GM21717 (cell line): ENCODE data around the gene HPS1.

Experiments used
- ATAC-seq: cut with Tn5 transposase; IDR thresholded peaks from one replicate; pipeline ENCODE4 v1.9.1; 2021; ENCODE audit warnings: mild to moderate bottlenecking, moderate library complexity; ENCODE audit not compliant: unreplicated experiment

HPS1 gene

DNA sequence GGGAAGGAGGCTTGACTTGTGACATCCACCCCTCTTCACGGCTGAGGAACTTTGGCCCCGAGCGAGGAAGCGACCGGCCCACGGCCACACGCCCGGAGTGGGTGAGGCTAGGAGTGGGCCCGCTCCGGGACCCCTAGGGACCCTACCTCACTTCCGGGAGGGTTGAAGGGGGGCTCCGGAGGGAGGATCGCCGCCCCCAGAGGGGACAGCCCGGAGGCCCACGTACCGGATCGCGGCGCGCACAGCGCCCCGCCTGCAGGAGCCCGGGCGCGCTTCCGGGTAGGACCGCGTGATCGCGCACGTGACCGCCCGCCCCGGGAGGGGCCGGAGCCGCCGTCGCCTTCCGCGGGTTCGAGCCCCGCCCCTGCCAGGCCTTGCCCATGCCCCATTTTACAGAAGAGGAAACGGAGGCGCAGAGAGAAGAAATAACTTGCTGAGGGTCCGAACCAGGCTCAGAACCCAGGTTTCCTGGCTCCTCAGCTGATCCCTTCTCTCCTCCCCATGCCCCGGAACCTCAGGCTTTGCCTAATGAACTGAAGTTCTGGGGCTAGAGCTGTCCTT is at the start of gene HPS1:
HPS1 (minus strand) TSS at position 275 of the 561 bp plus-strand sequence. CDS start 3,695 bp downstream, outside the sequence.
- ATAC-seq, result peak; percentile 86

DNA sequence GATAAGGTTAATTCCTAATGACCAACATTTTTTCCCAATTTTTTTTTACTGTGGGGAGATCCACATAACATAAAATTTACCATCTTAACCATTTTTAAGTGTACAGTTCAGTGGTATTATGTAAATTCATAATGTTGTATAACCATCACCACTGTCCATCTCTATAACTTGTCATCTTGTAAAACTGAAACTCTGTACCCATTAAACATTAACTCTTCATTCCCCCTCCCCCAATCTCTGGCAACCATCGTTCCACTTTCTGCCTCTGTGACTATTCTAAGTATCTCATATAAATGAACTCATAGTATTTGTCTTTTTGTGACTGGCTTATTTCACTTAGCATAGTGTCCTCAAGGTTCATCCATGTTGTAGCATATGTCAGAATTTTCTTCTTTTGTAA is 46.0 kb upstream of the HPS1 start:
- ATAC-seq, result no peak

DNA sequence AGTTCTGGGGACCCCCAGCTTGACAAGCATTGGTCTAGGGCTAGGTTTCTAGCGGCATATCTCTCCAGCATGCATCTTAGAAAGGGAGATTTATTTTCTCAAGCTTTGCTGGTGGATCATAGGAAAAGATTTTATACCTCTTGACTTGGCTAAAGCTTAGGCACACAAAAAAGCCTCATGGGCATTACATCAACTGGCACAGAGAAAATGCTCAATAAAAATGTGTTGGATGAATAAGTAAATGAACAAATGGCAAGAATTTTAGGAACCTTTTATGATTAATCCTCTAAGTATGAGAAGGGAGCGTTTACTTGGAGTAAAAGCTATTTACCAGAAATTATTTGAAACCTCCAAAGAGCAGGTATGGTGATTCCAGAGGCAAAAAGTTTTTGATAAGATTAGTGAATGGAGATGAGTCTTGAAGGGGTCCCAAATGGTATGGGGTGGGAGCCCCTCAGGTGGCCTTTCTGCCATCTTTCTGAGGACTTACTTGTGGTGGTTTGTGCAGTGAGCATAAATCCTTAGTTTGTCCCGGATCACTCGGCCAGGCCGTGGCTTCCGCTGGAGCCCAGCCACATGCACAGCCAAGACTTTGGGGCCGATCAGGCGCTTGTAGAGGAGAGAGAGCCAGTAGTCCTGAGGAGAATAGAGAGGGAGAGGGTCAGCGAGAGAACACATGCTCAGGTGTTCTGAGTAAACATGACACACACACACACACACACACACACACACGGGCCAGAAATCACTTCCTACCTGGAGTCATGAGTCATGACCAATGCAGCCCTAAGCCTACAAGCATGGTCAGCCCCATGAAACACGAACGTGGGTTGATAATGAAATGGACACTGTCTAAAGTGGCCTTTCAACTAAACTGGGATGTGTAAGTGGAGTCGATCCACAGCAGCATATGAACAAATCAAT is 43.1 kb upstream of the HPS1 start:
- ATAC-seq, result no peak

GRCh38 chr10:98488669-98489430 is 42.1 kb upstream of the HPS1 start:
- ATAC-seq, result no peak

DNA sequence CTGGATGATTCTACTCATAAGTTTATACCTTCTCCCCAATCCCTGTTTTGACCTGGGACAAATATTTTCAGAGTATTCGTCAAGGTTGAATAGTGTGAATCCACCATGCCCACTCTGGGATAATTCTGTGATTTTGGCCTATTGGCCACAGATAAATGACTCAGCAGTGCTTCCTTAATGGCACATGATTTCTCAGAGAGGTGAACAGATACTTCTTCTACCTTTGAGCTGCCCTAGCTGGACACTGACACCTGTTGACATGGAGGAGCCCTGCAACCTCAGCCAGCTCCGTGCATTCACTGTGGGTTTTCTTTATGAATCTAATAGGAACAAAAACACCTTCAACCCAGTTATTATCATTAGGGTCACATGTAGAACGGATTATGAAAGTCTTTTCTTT is 40.9 kb upstream of the HPS1 start:
- ATAC-seq, result no peak

GRCh38 chr10:98486421-98486820 is 39.7 kb upstream of the HPS1 start:
- no peak for ATAC-seq

DNA sequence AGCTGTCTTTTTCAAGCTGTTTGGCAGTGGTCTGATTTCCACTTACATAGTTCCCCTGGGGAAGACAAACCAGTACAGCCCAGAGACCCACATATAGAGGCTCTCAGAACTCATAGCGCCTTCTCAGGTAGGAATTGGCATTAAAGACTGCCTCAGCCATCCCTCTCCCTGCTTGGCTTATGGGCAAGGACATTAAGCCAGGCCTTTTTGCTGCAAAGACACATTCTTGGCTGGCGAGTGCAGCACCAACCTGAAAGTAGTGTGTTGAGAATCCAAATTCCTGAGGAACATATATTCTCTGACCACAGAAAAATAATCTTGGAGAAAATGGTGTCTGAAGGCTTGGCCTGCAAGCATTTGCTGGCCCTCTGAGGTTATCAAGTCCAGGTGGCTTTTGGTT is 39.2 kb upstream of the HPS1 start:
- no peak for ATAC-seq

DNA sequence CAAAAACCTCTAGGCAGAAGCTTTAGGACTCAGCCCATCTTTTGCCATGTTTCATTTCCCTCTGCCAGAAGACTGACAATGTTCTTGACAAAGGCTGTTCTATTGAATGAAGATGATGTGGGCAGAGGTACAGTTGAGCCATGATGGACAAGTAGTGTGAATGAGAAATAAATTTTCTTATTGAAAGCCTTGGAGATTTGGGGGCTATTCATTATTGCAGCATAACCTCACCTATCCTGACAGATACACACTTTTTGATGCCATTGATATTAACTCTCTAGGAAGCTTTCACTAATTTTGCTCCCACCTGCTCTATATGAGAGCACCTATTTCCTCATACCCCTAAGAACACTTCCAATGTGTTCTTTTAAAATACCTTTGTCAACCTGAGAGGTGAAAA is 36.9 kb upstream of the HPS1 start:
- ATAC-seq, result no peak

- no peak for ATAC-seq
Observed at GRCh38 chr10:98482096-98482495, 35.4 kb upstream of the HPS1 start.

GRCh38 chr10:98481404-98481945 is 34.7 kb upstream of the HPS1 start:
- ATAC-seq, result no peak

DNA sequence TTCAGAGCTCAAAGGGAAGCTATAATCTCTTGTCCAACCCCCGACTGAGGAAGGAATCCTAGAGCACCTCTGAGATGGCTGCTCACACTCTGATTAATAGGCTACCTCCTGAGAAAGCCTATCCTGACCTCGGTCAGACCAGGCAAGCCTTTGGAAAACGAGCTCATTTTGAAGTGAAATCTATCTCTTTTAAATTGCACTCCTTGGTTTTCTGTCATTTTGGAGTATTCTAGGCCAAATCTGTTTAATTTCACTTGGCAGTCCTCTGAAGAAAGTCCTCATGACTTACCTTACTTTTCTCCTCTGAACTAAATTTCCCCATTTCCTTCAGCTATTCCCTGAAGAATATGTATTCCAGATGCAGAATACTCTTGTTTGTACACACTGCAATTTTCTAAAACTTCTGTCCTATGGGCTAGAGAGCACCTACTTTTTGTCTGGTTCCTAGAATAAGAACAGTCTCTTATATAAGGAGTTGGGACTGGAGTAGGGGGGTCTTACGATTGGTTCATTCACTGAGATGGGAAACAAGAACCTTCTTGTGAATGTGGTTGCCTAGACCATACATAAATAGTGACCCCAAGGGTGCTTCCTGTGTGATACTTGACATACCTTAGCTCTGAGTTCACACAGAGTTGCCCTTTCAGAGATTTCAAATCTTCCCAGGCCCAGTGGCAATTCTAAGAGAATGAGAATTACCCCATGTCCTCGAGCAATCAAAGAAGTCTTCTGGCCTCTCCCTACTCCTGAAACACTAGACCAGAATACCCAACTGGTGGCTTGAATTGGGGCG is 31.9 kb upstream of the HPS1 start:
- ATAC-seq, result no peak

DNA sequence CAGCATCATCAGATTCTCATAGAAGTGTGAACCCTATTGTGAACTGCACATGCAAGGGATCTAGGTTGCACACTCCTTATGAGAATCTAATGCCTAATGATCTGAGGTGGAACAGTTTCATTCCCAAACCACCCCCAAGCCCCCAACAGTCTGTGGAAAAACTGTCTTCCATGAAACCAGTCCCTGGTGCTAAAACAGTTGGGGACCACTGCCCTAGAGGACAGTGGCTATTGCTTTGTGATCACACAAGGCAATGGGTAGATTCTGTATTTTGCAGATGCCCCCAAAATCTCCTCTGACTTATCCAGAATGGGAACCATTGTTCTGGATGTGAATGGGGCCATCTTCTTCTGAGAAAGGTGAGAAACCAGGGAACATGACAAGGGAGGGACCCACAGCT is 31.1 kb upstream of the HPS1 start:
- ATAC-seq, result no peak

- ATAC-seq, result no peak
Observed at GRCh38 chr10:98474628-98475027, 27.9 kb upstream of the HPS1 start.

- ATAC-seq, result no peak
Observed at GRCh38 chr10:98472196-98472595, 25.5 kb upstream of the HPS1 start.

DNA sequence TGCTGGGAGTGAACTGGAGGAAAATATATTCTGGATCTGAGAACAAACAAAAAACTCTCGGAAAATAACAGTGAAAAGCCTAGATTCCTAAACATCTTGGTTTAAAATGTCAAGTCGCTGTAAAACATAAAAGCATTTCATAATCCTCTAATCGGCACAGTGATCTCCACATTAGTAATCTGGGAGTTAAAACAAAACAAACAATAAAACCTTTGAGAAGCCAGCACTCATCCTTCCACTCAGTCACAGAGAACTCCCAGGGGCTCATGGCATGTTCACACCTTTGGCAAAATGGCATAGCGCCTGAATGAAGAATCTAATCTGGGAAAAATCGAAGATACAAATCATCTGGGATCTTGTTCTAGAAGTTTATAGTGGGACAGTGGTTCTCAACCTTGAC is 24.1 kb upstream of the HPS1 start:
- no peak for ATAC-seq

DNA sequence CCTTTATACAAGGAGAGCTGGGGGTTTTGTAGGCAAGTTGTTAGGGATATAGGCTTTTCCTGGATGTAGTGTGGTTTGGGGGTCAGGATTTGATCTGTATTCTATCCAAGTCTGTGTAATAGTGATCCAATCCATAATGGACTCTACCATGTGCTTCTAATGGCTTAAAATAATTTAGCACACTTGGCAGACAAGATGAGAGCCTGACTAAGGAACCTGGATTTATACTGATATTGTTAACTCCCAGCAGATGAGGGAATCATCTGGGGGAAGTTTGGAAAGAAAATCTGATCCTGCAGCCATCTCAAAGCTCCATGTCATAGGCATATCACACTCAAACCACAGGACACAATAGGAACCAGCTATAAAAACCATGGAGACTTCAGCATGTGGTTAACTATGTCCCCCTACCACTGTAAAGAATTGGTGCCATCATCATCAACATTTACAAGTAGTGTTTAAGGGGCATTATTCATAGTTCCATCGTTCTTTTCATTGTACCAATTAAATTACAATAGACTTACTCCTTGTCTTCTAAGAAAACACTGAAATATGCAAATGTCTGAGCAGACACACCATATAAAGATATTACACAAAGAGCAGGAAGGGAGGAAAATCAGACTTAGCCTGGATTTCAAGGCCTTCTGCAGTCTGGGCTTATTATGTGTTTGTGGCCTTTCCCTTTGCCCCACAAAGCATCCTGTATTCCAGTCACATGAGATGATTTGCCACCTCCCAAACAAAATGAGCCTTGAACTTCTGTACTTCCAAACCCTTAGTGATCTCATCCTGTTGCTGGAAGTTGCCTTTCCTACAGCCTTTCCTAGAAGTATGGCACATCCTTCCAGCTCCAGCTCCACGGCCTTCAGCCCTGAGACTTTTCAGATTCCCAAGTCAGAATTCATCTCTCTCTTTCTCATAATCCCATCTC is 22.5 kb upstream of the HPS1 start:
- ATAC-seq, result no peak

GRCh38 chr10:98467506-98468318 is 21.0 kb upstream of the HPS1 start:
- ATAC-seq, result peak; percentile 96

DNA sequence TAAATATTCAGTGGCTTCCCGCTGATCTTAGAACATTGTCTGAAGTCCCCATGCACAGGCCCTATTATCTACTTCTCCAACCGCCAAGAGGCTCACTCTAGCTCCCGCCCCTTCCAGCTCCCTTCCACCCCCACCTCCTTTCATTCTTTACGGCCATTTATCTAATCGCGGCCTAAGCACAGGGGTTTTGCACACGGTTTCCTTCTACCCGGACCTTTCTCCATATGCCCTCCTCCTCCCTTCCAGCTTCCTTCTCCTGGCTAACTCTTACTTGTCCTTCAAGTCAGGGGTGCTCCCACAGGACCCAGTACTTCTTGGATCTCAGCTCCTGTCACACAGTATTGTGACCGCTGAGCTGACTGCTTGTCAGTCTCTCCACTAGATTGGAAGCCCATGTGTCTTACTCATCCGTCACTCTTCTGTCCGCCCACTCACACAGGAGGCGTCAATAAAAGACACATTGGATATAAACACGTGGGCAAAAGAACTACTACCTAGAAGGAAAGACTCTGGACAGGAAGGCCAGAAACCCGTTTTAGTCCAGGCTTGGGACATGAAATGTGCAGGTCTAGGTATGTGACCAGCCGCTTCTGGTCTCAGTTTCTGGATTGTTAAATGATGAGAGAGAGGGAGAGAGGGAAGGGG is 20.2 kb upstream of the HPS1 start:
- ATAC-seq, result no peak
